K562 (cell line): ENCODE results near the gene DHRS13. TPM values are rescaled to one million over a fixed set of nuclear protein-coding genes. Genes with fewer than 3 reads are reported as not detected.

Source experiments
- ELF1 ChIP-seq: fragments of 200-800 bp; sonication (Bioruptor generic); IDR thresholded peaks from 2 replicates; pipeline ENCODE4 v1.6.1; 2016; ENCODE audit warnings: missing genetic modification characterization, missing compliant biosample characterization
- HLTF ChIP-seq: fragments of 450-650 bp; IDR thresholded peaks from 2 replicates; pipeline ENCODE4 v1.6.1; 2016
- MAZ ChIP-seq, 2 experiments: fragments of 450-650 bp in 1 of 2; sonication (generic) in 1 of 2; formaldehyde crosslinking; IDR thresholded peaks in 1 of 2; conservative IDR thresholded peaks in 1 of 2; 2 replicates each; pipeline versions ENCODE4 v1.4.0 to v1.5.0; 2020; ENCODE audit warnings: mild to moderate bottlenecking in 1 of 2, missing genetic modification reagents in 1 of 2
- PHB2 ChIP-seq: fragments of 450-650 bp; IDR thresholded peaks from 2 replicates; pipeline ENCODE4 v1.6.1; 2017; ENCODE audit warnings: low read depth
- PHF21A ChIP-seq: fragments of 450-650 bp; IDR thresholded peaks from 2 replicates; pipeline ENCODE4 v1.6.1; 2017; ENCODE audit warnings: low read depth, borderline replicate concordance
- RCOR1 ChIP-seq, 2 experiments: IDR thresholded peaks; 2 replicates each; pipeline ENCODE4 v1.6.1; 2012; ENCODE audit warnings: low read depth in 2 of 2, low read length in 2 of 2, borderline replicate concordance in 1 of 2, improper control_type of control experiment in 1 of 2
- SMAD1 ChIP-seq: fragments of 150-350 bp; IDR thresholded peaks from 2 replicates; pipeline ENCODE4 v1.6.1; 2014; ENCODE audit warnings: low read length, low read depth; ENCODE audit not compliant: partially characterized antibody
- SMAD3 ChIP-seq: fragments of 450-650 bp; formaldehyde crosslinking; conservative IDR thresholded peaks from 2 replicates; pipeline ENCODE4 v1.4.0; 2020; ENCODE audit warnings: mild to moderate bottlenecking
- SREBF2 ChIP-seq: sonication (generic); formaldehyde crosslinking; IDR thresholded peaks from 2 replicates; pipeline ENCODE4 v1.4.0; 2020; ENCODE audit warnings: mild to moderate bottlenecking, missing genetic modification reagents
- TARDBP ChIP-seq: fragments of 450-650 bp; IDR thresholded peaks from 2 replicates; pipeline ENCODE4 v1.6.1; 2016
- TEAD4 ChIP-seq, 2 experiments: sonication (generic) in 1 of 2; formaldehyde crosslinking in 1 of 2; IDR thresholded peaks; 2 replicates each; pipeline versions ENCODE4 v1.6.1 to v1.8.0; 2012 to 2022; ENCODE audit warnings: borderline replicate concordance in 1 of 2, inconsistent platforms in 1 of 2, low read length in 1 of 2, mild to moderate bottlenecking in 1 of 2, missing genetic modification reagents in 1 of 2
- TGIF2 ChIP-seq: sonication (generic); formaldehyde crosslinking; IDR thresholded peaks from 2 replicates; pipeline ENCODE4 v1.8.1; 2022; ENCODE audit warnings: mild to moderate bottlenecking, missing genetic modification reagents, moderate library complexity
- ZNF347 ChIP-seq: fragments of 450-650 bp; formaldehyde crosslinking; IDR thresholded peaks from 2 replicates; pipeline ENCODE4 v1.4.0; 2020; ENCODE audit warnings: low read depth, mild to moderate bottlenecking, moderate library complexity
- polyA plus RNA-seq, 8 experiments: library from polyadenylated mRNA; depleted of rRNA in 4 of 8; stranded (reverse) in 5 of 8; unstranded in 3 of 8; fragments of >200 nt; fragmentation: Nextera tagmentation in 2 of 8; fragmentation: Illumina TruSeq in 1 of 8; extraction: Ambion mirVana in 2 of 8; extraction: Trizol in 1 of 8; gene quantifications; 2 replicates each; pipeline versions ENCODE4 v1.2.1 to v1.2.3, GENCODE V29; 2011 to 2014; ENCODE audit warnings: inconsistent platforms in 1 of 8, missing spikeins in 1 of 8
- total RNA-seq, 7 experiments: library from RNA; depleted of rRNA in 6 of 7; stranded (reverse); fragments of >200 nt in 6 of 7; fragmentation: Illumina TruSeq in 2 of 7; extraction: Trizol in 2 of 7; gene quantifications; 2 replicates each; pipeline versions ENCODE4 v1.2.1 to v1.2.3, GENCODE V29; 2011 to 2021; ENCODE audit warnings: low replicate concordance in 1 of 7
- TF ChIP-seq, protein P1 (sequence below), 3 experiments: fragments of 200-800 bp in 1 of 3; fragments of 250-450 bp in 1 of 3; fragments of 450-650 bp in 1 of 3; sonication (Bioruptor Pico) in 1 of 3; sonication (Bioruptor generic) in 1 of 3; formaldehyde crosslinking in 1 of 3; IDR thresholded peaks; 2 replicates each; pipeline versions ENCODE4 v1.6.1 to v1.8.0; 2016 to 2022; ENCODE audit warnings: mild to moderate bottlenecking in 2 of 3, missing genetic modification characterization in 2 of 3, missing compliant biosample characterization in 1 of 3, moderate library complexity in 1 of 3
- TF ChIP-seq, protein P2 (sequence below): sonication (generic); formaldehyde crosslinking; IDR thresholded peaks from 2 replicates; pipeline ENCODE4 v1.4.0; 2020; ENCODE audit warnings: mild to moderate bottlenecking, missing genetic modification reagents
- TF ChIP-seq, protein P3 (sequence below): sonication (generic); formaldehyde crosslinking; IDR thresholded peaks from 2 replicates; pipeline ENCODE4 v1.8.0; 2023; ENCODE audit warnings: mild to moderate bottlenecking, missing genetic modification reagents

DHRS13 gene
- total and polyA plus RNA-seq, 9 of the 15 experiments (the other 6 are each of a cell fraction or from before 2014, with no cell fraction given) = 0.32 to 52.3 (median 34.3) TPM; not detected in 1

DNA sequence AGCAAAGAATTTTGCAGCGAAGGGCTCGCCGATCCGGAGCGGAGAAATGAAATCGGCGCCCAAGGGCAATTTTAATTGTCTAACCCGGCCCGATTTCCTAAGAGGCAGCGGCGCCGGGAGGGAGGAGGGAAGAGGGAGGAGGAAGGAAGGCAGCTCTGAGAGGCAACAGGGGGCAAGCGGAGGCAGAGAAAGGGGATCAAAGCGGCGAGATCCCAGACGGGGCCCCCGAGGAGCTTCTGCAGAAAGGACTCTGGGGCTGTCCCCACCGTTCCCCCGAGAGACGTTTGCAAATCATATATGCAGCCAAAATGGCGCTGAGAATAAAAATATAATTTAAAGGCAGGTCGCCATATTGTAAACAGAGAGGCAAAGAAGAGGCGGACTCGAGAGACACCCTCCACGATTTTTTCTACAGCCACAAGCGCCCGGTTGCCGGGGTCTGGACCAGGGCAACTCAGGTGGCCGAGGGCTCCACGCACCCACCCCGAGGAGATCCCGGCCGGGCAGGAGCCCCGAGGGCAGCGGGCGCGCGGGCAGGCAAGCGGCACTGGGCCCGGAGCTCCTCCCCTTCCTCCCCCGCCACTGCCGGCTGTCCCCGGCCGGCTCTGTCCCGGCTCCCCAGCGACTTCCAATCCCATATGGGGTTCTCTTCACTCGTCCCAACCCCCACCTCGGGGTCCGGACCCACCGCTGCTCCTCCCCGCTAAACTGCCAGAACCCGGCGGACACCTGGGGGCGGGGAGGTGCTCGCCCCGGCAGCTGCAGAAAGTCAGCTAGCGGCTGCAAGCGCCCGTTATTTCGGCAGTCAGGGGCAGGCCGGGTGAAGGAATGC is 46.5 kb upstream of the DHRS13 start (continued):
- TF ChIP-seq, protein P1, sequence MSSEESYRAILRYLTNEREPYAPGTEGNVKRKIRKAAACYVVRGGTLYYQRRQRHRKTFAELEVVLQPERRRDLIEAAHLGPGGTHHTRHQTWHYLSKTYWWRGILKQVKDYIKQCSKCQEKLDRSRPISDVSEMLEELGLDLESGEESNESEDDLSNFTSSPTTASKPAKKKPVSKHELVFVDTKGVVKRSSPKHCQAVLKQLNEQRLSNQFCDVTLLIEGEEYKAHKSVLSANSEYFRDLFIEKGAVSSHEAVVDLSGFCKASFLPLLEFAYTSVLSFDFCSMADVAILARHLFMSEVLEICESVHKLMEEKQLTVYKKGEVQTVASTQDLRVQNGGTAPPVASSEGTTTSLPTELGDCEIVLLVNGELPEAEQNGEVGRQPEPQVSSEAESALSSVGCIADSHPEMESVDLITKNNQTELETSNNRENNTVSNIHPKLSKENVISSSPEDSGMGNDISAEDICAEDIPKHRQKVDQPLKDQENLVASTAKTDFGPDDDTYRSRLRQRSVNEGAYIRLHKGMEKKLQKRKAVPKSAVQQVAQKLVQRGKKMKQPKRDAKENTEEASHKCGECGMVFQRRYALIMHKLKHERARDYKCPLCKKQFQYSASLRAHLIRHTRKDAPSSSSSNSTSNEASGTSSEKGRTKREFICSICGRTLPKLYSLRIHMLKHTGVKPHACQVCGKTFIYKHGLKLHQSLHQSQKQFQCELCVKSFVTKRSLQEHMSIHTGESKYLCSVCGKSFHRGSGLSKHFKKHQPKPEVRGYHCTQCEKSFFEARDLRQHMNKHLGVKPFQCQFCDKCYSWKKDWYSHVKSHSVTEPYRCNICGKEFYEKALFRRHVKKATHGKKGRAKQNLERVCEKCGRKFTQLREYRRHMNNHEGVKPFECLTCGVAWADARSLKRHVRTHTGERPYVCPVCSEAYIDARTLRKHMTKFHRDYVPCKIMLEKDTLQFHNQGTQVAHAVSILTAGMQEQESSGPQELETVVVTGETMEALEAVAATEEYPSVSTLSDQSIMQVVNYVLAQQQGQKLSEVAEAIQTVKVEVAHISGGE (CRISPR knock-in tag; IDR thresholded peaks at IDR 0.05) = peak in 1 of 3 experiments; percentile 58; a peak in 1 of 6 replicates
- TF ChIP-seq PHB2 (no peak), TGIF2 (CRISPR knock-in tag) (no peak), TARDBP (peak; percentile 97), RCOR1 (IDR thresholded peaks at IDR 0.05; ENCODE audit: borderline replicate concordance in 1 of 2, low read depth in 2 of 2, low read length in 2 of 2) (peak in 1 of 2 experiments; percentile 96; a peak in 3 of 4 replicates), SREBF2 (CRISPR knock-in tag) (no peak), MAZ (CRISPR knock-in tag; conservative IDR thresholded peaks at IDR 0.05 in 1 of 2, IDR thresholded peaks at IDR 0.05 in 1 of 2) (peak in 1 of 2 experiments; percentile 48; a peak in 2 of 4 replicates), ELF1 (tag) (0 out of 2 replicates have a peak, but pooled peaks have one; percentile 27), HLTF (no peak), SMAD3 (CRISPR knock-in tag) (0 out of 2 replicates have a peak, but pooled peaks have one; percentile 31), PHF21A (peak; percentile 100), ZNF347 (no peak), TEAD4 (IDR thresholded peaks at IDR 0.05; ENCODE audit: low read length) (no peak), TEAD4 (CRISPR knock-in tag; IDR thresholded peaks at IDR 0.05; ENCODE audit: borderline replicate concordance) (no peak), SMAD1 (peak; percentile 63)
- TF ChIP-seq, protein P2, sequence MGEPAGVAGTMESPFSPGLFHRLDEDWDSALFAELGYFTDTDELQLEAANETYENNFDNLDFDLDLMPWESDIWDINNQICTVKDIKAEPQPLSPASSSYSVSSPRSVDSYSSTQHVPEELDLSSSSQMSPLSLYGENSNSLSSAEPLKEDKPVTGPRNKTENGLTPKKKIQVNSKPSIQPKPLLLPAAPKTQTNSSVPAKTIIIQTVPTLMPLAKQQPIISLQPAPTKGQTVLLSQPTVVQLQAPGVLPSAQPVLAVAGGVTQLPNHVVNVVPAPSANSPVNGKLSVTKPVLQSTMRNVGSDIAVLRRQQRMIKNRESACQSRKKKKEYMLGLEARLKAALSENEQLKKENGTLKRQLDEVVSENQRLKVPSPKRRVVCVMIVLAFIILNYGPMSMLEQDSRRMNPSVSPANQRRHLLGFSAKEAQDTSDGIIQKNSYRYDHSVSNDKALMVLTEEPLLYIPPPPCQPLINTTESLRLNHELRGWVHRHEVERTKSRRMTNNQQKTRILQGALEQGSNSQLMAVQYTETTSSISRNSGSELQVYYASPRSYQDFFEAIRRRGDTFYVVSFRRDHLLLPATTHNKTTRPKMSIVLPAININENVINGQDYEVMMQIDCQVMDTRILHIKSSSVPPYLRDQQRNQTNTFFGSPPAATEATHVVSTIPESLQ (CRISPR knock-in tag) = no peak
- TF ChIP-seq, protein P3, sequence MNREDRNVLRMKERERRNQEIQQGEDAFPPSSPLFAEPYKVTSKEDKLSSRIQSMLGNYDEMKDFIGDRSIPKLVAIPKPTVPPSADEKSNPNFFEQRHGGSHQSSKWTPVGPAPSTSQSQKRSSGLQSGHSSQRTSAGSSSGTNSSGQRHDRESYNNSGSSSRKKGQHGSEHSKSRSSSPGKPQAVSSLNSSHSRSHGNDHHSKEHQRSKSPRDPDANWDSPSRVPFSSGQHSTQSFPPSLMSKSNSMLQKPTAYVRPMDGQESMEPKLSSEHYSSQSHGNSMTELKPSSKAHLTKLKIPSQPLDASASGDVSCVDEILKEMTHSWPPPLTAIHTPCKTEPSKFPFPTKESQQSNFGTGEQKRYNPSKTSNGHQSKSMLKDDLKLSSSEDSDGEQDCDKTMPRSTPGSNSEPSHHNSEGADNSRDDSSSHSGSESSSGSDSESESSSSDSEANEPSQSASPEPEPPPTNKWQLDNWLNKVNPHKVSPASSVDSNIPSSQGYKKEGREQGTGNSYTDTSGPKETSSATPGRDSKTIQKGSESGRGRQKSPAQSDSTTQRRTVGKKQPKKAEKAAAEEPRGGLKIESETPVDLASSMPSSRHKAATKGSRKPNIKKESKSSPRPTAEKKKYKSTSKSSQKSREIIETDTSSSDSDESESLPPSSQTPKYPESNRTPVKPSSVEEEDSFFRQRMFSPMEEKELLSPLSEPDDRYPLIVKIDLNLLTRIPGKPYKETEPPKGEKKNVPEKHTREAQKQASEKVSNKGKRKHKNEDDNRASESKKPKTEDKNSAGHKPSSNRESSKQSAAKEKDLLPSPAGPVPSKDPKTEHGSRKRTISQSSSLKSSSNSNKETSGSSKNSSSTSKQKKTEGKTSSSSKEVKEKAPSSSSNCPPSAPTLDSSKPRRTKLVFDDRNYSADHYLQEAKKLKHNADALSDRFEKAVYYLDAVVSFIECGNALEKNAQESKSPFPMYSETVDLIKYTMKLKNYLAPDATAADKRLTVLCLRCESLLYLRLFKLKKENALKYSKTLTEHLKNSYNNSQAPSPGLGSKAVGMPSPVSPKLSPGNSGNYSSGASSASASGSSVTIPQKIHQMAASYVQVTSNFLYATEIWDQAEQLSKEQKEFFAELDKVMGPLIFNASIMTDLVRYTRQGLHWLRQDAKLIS (CRISPR knock-in tag) = peak; percentile 47; the same call in 1 of the 2 replicates
